KBM-7 (cell line): ENCODE measurements around the gene JMJD7.
A peak's percentile ranks its signal among the peaks of the same experiment; 100 is the strongest.

ENCODE experiments used
- DNase-seq: peaks from one replicate; pipeline ENCODE4 v3.0.0-alpha.2; 2015
- in situ Hi-C: fragments of 300-500 bp; cut with MboI; formaldehyde crosslinking; loops from 2 replicates; pipeline ENCODE4 v1.14.3; 2020; ENCODE audit warnings: low sequenced_read_pairs, low pct_unique_long_range_greater_than_20kb, mixed read lengths

Gene JMJD7

DNA sequence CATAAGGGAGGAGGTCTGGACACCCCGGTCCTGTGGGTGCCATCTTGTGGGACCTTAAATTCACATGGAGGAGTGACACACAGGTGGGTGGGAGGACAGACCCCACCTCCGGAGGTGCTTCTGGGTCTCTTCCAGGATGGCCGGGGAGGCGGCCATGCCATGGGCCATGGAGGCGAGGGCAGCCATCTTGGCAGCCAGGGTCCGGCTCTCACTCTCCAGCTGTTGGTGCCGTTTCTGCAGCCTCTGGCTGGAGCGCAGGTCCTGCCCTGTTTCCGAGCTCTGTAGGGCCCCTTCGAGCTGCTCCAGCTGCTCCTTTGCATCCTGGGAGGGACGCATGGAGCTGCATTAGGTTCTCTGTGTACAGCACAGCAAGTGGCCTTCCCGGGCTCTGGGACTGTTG, 46.8 kb downstream of the JMJD7 start:
- DNase-seq, result no peak
- in situ Hi-C loops, result no loop called here

DNA sequence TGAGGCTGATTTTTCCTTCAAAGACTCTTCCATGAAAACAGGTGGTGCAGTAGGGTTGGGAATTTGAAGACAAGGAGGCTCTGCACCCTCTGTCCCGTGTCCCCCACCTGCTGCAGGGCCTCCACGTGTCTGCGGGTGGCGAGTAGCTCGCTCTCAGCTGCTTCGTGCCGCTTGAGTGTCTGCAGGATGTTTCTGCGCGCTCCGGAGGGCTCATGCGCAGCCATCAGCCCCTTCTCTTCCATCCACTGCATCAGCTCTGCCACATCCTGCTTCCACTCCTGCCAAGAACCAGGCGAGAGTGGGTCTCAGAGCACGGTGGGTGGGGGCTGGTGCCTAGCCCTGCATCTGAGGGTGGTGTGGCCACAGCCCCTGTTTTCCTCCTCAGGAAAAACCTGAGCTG, 48.1 kb downstream of the JMJD7 start:
- no peak for DNase-seq
- in situ Hi-C loops, result no loop called here

DNA sequence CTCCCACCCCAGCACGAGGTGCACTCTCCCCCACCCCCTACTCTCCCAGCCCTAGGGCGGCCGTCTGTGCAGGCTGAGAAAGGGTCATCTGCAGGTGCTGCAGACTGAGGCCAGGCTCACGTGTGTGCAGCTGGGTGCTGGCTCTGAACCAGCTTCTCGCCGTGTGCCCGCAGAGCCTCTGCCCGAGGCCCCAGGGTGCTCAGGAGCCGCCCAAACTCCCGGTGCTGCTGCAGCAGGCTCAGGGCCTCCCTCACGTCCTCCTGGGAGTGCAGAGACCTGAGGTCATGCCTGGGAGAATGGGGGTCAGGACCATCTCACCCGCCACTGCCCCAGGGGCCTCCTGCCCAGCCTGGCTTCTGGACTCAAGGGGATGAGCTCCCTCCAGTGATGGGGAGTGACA, 48.8 kb downstream of the JMJD7 start:
- DNase-seq, result no peak
- in situ Hi-C loops, result no loop called here

DNA sequence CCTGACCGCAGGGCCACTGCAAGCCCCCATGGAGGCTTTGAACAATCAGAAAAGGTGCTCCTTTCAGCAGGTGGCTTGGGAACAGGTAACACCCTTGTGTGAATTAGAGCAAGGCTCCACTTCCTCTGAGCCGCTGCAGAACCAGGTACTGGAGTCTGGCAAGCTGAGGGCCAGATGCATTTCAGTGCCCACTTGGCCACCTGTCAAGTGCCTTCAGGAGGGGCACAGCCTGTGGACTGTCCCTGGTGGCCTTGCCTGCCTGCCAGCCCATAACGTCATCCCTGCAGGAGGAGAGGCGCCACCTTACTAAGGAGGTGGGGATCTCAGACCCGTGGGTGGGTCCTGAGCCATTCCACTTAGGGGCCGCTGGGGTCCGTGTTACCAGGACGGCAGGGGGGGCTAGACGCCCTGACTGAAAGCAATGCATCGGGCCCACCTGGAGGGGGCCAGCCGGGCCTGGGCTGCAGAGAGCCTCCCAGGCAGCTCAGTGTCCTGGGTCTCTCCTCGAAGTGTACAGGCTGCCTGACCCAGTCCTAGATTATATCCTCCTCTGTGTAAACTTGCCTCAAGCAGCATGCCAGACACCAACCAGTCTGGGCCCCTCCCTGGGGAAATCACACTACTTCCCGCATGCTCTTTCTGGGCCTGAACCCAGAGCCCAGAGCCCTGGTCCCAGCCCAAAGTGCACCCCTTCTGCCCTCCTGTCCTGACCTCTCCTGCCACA, 49.9 kb downstream of the JMJD7 start:
- in situ Hi-C loops, result no loop called here
- no peak for DNase-seq

DNA sequence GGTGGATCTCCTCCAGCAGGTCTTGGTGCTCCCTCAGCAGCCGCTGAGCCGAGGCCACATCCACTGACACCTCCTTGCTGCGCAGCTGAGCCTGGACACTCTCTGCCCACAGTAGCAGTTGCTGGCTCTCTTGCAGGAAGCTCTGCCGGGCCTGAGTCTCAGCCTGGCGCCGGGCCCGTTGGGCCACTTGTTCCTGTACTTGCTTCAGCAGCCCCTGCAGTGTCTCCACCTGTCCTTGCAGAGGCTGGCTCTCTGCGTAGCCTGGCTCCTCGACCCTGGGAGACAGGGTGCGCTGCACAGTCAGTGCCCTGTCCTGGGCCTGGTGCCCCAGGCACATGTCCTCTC, 50.4 kb downstream of the JMJD7 start:
- no peak for DNase-seq
- in situ Hi-C loops, result no loop called here

DNA sequence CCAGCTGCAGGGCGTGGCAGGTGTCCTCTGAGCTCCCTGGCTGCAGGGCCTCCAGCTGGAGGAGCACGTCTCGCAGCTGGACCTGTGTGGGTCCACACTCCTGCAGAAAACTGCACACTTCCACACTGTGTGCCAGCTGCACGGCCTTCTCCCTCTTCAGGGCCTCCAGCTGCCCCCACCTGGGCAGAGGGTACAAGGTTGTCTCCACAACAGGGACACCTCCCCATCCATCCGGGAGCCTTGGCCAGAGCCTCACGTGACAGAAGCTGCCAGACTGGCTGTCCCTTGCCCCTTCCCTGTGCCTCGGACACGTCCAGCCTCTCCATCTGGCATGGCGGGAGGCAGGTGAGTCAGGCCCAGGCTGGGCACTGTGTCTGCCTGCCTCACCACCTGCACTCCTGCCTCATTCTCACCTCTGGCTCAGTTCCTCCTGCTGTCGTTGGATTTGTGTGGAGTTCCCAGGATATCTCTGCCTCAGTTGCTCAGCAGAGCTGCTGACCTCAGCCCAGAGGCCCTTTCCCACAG, 51.5 kb downstream of the JMJD7 start:
- no peak for DNase-seq
- in situ Hi-C loops, result no loop called here

DNA sequence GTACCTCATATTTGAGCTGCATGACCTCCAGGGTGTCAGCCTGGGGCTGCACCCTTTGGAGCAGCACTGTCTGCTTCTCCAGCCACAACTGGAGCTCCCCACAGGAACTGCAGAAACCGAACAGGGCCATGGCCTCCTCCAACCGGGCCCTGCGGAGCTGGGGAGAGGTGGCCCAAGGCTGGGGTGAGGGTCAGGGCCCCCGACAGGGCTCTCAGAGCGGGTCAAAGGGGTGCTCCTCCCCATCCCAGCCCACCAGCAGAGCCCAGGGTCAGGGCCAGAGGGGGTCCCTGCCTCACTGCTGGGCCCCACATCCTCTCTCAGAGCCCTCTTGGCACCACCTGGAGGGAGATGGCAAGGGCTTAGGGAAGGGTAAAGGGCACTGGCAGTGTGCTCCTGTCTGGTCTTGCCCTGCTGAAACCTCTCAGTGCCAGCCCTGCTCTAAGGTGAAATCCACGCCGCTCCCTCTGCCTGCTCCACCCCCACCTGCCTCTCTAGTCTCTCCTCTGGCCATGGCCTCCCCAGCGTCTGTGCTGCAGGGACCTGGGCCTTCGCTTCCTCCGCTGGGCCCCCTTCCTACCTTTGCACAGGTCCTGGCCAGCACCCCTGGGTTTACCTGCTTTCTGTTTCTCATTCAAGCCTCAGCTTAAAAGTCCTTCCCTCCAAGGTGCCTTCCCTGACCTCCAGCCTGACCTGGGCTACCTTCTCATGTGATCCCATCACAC, 52.4 kb downstream of the JMJD7 start:
- DNase-seq, result no peak
- in situ Hi-C loops, result no loop called here

DNA sequence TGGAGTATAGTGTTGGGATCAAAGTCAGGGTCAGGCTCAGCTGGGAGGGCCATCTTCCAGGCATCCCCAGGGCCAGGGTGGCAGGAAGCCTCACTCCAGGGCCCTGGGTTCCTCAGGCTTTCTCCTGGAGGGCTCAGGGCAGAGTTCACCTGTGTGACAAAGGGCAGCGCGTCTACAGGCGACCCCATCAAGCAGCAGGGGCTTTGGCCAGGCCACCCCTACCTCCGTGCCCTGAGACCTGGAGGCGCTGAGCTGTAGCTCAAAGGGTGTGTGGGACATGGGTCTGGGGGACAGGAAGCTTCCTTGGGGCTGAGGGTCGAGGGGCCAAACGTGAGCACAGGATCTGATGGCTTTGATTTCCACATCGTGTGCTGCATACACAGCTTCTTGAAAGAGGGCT, 53.2 kb downstream of the JMJD7 start:
- DNase-seq, result no peak
- in situ Hi-C loops, result no loop called here

DNA sequence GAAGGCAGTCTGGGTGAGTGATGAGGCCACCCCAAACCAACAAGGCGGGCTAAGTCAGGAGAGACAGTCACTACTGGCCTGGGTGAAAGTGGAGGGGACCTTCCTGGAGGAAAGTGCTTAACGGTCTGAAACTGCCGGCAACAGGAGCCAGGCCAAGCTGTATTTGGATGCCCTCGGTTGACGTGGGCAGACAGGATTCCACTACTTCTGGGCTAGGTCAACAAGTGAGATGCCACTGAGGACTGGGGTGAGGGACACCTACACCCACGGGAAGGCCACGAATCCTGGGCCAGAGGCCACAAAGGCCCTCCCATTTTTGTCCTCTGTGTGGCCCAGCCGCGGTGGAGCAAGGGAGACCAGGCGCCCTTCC, 53.6 kb downstream of the JMJD7 start:
- in situ Hi-C loops, result no loop called here
- DNase-seq, result no peak

DNA sequence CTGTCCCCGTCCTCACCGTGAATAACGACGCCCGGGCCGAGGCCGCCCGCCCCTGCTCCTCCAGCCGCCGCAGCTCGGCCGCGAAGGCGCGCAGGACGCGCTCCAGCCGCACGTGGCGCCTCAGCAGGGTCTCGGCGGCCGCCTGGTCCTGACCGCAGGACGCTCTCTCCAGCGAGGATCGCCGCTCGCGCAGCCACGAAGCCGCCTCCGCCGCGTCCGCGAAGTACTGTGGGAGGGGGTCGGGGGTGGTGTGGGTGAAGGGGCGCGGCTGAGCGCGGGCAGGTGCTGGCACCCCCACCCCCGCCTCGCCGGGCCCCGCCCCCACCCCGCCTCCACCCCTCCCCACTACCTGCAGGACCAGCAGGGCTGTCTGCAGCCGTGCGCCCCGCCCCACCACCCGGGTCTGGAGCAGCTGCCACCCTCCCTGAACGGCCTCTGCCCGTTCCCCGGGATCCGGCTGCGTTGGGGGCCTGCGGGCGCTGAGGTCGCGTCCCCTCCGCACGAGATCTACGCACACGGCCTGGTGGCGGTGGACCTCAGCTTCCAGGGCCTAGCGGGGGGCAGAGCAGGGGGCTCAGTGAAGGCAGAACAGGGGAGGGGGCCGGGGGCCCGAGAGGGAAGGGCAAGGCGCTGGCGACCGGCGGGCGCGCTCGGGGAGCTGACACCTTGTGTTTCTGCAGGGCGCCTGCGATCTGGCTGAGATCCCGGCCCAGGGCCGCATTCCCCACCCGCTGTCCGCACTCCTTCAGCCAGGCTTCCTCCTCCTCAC, 54.2 kb downstream of the JMJD7 start:
- in situ Hi-C loops, result no loop called here
- no peak for DNase-seq

DNA sequence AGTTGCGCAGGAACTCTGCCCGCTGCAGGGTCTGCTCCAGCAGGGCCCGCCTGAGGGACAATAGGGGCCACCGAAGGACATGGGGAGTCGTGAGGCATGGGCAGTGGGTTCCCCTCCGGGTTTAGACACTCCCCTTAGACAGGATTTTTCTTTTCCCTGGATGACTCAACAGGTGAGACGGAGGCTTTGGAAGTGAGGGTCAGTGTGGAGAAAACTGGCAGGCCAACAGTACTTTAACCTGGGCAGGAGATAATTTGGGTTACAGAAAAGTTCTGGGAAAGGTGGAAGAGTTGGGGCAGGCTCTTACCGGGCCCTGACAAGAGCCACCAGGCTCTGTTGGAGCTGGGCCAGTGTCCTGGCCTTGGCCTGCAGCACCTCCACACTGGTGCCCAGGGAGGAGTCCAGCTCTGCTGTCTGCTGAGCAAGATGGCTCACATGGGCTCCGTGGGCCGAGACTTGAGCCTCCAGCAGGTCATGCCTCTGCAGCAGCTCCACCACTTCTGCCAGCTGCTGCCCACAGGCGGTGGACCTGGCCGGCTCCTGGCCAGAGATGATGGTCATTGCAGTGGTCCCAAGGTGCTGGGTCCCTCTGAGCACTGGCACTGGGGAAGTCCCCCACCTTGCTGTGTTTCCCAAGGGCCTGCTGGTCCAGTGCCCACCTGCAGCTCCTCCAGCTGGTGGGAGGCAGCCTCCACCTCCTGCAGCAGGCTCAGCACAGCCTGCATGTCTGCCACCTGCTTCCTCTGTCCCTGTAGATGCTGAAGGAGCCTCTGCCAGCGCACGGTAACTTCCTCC, 55.0 kb downstream of the JMJD7 start:
- in situ Hi-C loops, result no loop called here
- DNase-seq, result peak; percentile 38

DNA sequence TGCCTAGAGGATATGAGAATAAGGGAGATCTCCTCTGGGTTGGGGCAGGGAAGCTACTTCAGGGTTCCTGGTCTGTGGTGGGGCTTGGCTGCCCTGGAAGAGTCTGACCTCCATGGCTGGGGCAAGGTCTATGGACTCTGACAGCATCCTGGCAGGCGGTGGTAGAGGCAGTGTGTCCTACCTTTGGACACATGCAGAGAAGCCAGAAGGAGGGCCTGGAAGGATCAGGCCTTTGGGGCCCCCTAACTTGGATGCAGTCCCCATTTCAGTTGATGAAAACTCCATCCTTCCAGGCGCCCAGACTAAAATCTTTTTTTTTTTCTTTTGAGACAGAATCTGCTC, 55.6 kb downstream of the JMJD7 start:
- in situ Hi-C loops, result no loop called here
- no peak for DNase-seq

DNA sequence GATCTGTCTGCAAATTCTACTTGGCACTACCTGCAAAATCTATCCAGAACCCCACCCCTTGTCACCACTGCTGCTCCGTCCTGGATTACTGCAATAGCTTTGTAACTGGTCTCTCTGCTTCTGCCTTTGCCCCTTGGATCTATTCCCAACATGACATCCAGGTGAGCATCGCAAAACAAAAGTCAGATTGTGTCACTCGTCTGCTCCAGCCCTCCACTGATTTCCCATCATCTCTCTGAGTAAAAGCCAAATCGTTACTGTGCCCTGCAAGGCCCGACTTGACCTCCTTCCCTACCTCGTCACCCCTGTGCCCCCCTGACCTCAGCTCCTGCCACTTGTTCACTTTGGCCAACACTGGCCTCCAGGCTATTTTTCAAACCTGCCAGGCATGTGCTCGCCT, 56.6 kb downstream of the JMJD7 start:
- in situ Hi-C loops, result no loop called here
- no peak for DNase-seq

DNA sequence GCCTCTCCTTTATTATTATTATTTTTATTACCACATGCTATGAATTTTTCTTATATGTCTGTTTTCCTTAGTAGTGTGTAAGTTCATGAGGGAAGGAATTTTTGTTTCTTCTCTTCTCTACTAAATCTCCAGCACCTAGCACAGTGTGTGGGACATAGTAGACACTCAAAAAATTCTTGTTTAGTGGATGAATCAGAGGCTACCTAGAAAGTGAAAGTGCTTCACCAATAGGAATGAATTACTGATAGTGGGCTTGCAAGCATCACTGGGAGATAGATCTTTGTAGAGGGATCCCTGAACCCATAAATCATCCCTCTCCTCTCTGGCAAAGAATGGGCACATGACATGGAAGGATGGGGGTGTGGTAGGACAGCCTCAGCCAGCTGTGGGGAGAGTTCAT, 57.4 kb downstream of the JMJD7 start:
- in situ Hi-C loops, result no loop called here
- DNase-seq, result no peak

DNA sequence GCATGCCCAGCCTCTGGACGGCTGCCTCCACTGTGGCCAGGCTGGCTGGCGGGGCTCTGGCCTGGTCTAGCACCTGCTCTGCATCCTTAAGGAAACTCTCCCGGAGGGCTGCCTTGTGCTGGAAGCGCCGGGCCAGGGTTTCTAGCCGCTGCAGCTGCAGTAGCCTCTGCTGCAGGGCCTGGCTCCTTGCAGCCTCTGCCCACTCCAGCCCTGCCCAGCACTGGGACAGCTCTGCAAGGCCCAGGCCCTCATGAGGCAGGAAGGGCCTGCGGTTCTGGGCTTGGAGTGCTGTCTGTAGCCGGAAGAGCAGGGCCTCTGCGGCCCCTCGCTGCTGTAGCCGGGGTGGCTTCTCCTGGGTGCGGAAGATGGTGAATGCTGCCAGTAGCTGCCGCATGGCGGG, 57.9 kb downstream of the JMJD7 start:
- DNase-seq, result no peak
- in situ Hi-C loops, result no loop called here

DNA sequence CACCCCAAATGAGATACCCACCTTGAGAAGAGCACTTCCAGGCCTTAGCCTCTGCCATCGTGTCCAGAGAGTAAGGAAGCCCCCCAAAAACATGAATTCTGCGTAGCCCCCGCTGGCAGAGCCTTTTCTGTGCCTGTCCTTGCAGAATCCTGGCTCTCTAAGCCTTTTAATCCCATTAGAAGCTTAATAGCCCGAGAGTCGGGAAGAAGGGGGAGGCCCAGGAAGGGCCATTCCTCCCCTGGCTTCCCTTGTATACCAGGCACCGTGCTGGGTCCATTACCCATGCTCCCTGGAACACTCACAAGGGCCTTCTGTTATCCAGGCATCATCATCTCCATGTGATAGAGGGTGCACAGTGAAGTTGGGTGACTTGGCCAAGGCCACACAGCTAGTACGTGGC, 58.8 kb downstream of the JMJD7 start:
- in situ Hi-C loops, result no loop called here

DNA sequence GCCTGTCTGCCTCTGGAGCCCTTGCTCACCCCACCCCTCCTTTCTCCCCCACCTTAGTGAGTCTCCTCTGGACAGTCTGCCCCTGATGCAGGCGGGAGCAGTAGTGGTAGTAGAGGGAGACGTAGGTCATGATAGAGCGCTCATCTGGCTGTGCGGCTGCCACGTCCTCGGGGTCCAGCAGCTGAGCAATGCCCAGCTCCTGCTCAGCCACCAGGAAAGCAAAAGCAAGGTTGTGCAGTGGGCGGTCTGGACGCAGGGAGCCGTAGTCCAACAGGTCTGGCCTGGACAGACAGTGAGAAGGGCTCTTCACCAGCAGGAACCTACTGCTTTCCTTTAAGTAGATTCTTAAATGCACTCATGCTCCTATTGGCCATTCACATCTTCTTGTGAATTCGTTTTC, 59.3 kb downstream of the JMJD7 start:
- in situ Hi-C loops, result no loop called here
- no peak for DNase-seq

More for the DNA sequence above, 58.8 kb downstream of the JMJD7 start:
- DNase-seq, result no peak
